HG03342 (cell line): ENCODE data around the gene PTPRN2.

ENCODE experiments used
- ATAC-seq: cut with Tn5 transposase; IDR thresholded peaks from one replicate; pipeline ENCODE4 v1.9.1; 2021; ENCODE audit warnings: mild to moderate bottlenecking, moderate library complexity; ENCODE audit not compliant: unreplicated experiment

The PTPRN2 gene

GRCh38 chr7:157585113-157585861, 1002.3 kb downstream of the PTPRN2 start:
- ATAC-seq, result no peak

- no peak for ATAC-seq
Measured at GRCh38 chr7:157584420-157584819, 1003.2 kb downstream of the PTPRN2 start.

- no peak for ATAC-seq
Measured at GRCh38 chr7:157581740-157582139, 1005.9 kb downstream of the PTPRN2 start.

DNA sequence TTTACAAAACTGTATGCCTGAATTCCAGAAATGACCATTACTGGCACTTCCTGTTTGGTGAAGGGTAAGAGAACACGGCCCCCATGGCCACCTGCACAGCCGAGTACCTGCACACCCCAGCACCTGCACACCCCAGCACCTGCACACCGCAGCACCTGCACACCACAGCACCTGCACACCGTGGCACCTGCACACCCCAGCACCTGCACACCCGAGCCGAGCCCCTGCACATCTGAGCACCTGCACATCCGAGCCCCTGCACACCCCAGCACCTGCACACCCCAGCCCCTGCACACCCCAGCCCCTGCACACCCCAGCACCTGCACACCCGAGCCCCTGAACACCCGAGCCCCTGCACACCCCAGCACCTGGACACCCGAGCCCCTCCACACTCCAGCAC, 1007.3 kb downstream of the PTPRN2 start:
- ATAC-seq, result no peak

DNA sequence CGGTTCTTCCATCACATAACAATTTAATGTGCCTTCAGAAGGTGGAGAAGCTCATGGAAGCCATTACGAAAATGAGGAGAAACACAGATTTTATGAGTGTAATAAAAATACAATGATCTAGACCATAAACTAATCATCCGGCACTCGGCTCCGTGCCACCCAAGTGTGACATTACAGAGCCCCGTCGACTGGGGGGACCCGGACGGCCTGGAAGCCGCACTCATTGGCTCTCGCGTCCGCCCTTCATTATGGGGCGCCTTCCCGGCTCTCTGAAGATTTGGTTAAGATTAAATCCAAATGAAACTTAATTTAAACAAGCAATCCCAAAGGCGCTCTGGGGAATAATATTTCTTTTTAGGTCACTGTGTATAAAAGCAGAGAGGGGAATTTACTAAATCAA, 1008.2 kb downstream of the PTPRN2 start:
- ATAC-seq, result no peak

DNA sequence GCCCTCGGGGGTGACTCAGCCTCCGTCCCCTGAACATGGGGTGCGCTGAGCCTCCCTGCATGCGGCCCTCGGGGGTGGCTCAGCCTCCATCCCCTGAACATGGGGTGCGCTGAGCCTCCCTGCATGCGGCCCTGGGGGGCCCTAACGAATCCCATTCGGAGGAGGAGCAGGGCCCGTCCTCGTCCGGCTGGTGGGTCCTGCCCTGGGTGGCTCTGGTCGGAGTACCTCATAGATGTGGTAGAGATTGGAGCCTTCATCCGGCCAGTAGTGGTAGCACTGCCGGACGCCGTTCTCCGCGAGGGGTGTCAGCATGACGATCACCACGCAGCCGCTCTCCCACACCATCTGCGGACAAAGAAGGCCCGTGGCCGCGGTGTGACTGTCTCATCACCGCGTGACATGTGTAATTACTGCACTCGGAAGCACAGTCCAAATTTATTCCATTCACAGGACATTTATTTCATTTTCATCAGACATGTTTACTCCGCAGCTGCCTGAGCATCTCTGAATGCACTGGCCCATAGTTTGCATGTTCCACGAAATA, 1009.8 kb downstream of the PTPRN2 start:
- ATAC-seq, result no peak

DNA sequence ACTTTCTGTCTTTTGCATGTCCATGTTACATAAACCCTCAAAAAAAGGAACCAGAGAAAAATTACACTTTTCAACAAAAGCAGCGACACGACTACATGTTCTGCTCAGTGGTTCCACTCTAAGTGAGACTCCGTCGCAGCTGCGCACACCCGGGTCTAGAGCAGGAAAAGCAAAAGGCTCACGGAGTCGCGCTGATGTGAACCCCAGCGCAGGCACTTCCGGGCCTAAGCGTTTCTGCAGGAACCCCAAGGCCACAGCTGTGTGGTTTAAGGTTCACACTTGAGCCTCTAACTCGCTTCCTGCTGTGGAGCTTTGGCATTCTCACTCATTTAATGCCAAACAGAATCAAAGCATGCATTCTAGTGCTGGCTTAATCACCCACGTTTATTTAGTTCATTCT, 1010.6 kb downstream of the PTPRN2 start:
- ATAC-seq, result no peak

- no peak for ATAC-seq
Measured at GRCh38 chr7:157576415-157576814, 1011.2 kb downstream of the PTPRN2 start.

GRCh38 chr7:157575777-157576176, 1011.8 kb downstream of the PTPRN2 start:
- no peak for ATAC-seq

GRCh38 chr7:157574914-157575586, 1012.6 kb downstream of the PTPRN2 start:
- ATAC-seq, result no peak

GRCh38 chr7:157574120-157574825, 1013.4 kb downstream of the PTPRN2 start:
- no peak for ATAC-seq

DNA sequence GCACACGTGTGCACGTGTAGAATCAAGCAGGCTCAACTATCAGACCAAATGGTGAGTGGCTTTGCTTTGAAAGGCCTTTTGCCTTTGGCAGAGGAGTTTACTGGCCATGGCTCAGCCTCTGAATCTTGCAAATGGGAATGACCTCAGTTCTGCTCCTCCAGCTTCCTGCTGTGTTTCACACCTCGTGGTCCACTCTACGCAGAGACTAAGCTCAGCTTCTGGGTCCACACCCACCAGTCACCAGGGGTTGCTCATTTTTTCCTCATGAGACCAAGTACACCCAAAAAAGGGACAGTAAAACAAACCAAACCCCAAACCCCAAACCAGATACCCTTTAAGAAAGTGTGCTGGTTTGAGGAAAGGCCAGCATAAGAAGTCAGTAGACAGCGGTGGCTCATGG, 1014.4 kb downstream of the PTPRN2 start:
- ATAC-seq, result no peak

GRCh38 chr7:157572622-157573021, 1015.0 kb downstream of the PTPRN2 start:
- no peak for ATAC-seq

DNA sequence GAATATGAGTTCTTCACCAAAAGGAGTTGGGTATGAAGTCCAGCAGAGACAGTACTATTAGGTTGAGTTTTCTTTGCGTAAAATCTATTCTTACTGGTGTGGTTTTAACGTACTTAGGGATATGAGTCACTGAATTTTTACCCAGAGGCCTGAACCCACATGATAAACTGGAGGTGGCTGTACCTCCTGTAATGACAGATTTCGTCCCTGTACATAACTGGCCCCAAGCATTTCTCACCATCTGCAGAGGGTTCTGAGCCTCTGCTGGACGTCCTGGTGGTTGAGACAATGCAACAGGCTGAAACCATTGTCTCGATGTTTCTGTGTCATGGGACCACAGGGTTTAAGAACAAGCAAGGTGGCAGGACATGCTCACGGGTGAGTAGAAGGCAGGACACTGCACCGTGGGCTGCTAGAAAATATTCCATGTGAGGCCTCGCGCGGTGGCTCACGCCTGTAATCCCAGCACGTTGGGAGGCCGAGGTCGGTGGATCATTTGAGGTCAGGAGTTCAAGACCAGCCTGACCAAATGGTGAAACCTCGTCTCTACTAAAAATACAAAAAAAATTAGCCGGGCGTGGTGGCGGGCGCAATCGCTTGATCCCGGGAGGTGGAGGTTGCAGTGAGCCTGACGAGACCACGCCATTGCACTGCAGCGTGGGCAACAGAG, 1017.0 kb downstream of the PTPRN2 start:
- no peak for ATAC-seq

DNA sequence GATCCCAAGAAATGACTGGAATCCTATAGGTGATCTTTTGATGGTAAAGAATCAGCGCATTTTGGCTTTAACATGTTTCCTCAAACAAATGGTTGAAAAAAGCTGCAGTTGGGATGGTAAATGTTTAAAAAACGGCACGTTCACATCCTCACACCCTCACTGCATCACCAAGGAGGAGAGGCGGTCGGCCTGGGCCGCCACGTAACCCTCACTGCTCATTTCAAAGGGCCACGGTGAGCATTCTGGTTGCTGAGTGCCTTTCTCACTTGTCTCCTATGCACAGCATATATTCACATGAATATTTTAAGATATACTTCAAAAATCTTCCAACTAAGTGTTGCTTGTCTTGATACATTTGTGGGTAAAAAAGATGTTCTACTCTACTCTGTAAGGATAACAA, 1017.7 kb downstream of the PTPRN2 start:
- ATAC-seq, result no peak

DNA sequence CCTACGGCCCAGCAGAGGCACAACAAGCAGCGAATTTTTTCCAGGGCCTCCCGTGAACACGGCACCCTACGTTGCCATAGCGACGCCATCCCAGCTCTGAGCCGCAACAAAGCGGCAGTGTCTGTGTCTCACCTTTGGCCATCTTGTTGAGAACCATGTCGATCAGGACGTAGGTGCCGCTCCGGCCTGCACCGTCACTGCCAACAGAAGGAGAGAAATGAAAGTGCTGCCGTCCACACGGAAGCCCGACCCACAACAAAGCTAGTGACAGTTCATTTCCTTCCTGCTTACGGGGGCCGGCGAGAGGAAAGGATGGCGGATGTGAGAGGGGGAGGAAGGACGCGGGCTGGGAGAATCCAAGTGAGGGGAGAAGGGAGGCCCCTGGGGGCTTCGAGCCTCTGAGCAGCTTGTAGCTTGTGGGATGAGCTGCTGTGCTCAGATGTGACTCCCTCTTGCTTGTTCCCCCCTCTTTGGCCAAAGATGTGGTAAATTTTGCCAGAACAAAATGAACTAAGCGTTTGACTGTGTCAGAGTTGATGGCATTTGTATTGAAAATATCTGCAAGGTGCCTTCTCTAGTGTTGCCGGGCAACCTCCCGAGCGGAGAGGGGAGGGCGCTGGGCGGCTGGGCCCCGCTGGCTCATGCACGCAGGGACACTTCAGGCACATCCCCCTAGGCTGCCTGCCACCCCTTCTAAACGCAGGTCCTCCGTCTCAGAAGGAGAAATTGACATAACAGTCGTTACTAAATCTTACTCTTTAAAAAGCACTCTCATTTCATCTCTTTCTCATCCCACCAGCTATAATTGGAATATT, 1018.6 kb downstream of the PTPRN2 start:
- peak; percentile 78 for ATAC-seq

- ATAC-seq, result no peak
Measured at GRCh38 chr7:157568106-157568769, 1019.4 kb downstream of the PTPRN2 start.

DNA sequence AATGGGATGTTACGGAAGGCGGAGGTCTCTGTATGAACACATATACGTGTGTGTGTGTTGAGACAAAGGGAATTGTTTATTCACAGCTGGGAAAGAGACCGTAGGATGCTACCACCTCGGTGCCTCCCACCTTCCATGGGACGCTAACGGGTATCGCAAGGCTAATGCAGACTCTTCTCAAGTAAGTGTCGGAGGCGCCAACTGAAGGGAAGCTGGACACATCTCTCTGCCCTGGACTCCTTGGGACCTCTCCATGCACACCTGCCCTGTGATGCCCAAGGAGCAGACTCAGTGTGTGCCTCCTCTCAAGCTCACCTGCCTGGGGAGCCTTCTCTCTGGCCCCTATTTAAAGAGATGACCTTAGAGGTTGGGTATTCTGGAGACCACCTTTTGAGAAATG, 1020.0 kb downstream of the PTPRN2 start:
- no peak for ATAC-seq

GRCh38 chr7:157566631-157567006, 1021.0 kb downstream of the PTPRN2 start:
- no peak for ATAC-seq
